Anterior cingulate cortex (tissue), 58 donors: ENCODE measurements around the gene TMEM117.
A peak's percentile ranks its signal among the peaks of the same experiment; 100 is the strongest.
"Not testable (repeated sequence)": the region's sequence is repeated elsewhere in the genome, so short reads cannot be mapped to it uniquely, and the experiment has no call there.

ENCODE experiments used
- DNase-seq, 58 donors: peaks; one replicate each; lab custom pipeline; 2025; lab: John Stamatoyannopoulos, UW

TMEM117 gene

GRCh38 chr12:44357494-44357893 is 521.6 kb downstream of the TMEM117 start:
- DNase-seq, result no peak

GRCh38 chr12:44358636-44359035 is 522.8 kb downstream of the TMEM117 start:
- no peak for DNase-seq

GRCh38 chr12:44362947-44363346 is 527.1 kb downstream of the TMEM117 start:
- no peak for DNase-seq

- DNase-seq, result no peak
These were observed 531.3 kb downstream of the TMEM117 start for GRCh38 chr12:44367136-44367535.

- no peak for DNase-seq
These were observed 532.0 kb downstream of the TMEM117 start for GRCh38 chr12:44367916-44368315.

- DNase-seq, result no peak
These were observed 534.1 kb downstream of the TMEM117 start for GRCh38 chr12:44369998-44370397.

DNA sequence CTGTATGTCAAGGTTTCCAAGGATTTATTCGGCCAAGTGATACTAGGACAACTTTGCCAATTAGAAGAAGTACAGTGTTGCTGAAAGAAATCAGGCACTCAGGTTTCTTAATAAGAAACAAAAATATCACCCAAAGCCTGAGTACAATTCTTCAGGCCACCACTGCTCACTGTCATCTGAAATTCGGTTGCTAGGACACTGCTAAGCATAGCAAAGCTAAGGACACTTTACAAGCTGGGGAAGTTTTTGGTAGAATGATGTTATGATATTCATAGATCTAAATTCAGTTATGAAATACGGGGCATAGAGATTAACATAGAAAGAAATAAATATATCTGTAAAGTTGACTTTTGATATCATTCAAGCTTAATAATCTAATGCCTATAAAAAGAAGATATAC is 535.1 kb downstream of the TMEM117 start:
- no peak for DNase-seq

DNA sequence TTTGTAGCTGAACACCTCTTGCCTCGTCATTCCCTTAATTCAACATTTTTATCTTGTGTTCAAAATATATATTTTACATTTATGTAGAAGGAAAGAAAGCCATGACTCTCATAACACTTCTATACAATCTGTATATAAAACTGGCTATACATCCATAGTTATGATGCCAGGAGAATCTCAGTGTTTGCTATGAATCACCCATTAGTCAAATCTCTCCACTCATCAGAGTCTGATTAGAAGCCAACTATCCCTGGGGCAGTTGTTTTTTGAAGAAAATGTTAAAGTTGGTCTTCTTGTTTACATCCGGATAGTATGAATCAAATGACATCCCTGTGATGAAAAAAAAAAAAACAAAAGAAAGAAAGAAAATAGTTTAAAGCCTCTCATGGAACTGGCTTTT is 536.4 kb downstream of the TMEM117 start:
- DNase-seq, result peak in 1 of 58 donors; percentile 15

DNA sequence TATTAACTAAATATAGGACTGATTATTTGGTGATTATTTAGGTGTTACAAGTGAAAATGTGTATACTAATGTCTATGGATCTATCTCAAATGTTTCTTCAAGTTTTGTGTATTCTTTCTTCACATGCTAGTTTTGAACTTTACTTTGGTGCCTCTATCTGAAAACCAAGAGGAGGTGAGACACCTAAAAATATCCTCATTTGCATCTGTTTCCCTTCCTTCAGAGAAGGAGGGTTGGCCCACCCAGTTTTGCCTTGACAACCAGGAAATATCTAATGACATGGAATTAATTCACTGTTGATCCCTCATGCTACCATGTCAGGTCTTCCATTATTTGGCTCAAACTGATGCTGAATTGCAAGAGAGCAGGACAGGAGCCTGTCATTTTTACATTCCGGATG is 539.8 kb downstream of the TMEM117 start:
- DNase-seq, result no peak

DNA sequence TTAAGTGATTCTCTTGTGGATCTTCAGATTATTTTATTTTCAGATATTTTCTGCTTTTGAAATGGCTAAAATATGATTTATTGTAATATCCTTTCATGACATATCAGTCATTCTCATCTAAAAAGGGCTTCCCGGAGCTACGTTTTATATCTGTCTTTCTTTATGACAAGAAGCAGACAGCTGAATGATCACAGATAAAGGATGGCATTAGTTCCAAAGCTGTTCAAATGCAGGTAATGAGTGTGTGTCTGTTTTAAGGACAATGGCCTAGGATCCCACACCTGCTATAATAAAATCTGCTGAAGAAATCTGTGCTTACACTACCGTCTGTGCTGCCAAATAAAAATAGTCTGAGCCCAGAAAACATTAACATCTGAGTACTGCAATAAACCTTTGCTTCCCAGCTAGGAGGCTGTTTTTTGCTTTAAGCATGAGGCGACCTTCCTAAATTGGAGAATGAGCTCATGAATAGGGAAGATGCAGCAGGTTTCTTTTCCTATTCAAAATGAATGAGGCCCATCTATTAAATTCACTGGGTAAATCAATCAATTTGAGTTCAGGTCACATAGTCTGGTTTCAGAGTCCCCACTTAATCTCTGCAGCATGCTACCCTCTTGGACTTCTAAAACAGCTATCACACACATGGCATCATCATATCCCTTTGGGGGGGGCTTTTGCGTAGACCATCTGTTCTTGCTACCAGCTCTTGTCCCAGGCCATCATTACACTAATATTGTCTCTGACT is 541.7 kb downstream of the TMEM117 start:
- peak in 1 of 58 donors; percentile 42 for DNase-seq

GRCh38 chr12:44379113-44379512 is 543.2 kb downstream of the TMEM117 start:
- not testable (repeated sequence) for DNase-seq

GRCh38 chr12:44379831-44380230 is 544.0 kb downstream of the TMEM117 start:
- DNase-seq, result peak in 6 of 58 donors; percentile 2 to 42 (median 8)

DNA sequence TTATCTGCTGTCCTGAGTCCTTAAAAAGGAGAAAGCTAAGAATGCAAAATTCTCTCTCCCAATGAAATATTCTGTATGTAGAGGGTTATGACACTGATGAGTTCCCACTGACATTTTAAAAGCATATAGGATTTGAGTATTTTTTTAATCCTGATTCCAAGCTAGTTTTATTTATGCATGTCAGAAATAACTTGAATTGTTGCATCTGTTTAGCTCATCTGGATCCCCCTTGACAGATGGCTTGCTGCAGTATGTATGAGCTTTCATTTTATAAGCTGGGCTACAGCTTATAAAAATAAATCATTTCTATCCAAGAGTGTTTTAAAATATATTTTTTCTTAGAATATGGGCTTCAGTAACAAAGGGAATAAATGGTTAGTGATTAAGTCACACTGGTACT is 545.0 kb downstream of the TMEM117 start:
- DNase-seq, result no peak

- DNase-seq, result no peak
These were observed 545.5 kb downstream of the TMEM117 start for GRCh38 chr12:44381341-44381740.

- DNase-seq, result no peak
These were observed 548.3 kb downstream of the TMEM117 start for GRCh38 chr12:44384136-44384535.

DNA sequence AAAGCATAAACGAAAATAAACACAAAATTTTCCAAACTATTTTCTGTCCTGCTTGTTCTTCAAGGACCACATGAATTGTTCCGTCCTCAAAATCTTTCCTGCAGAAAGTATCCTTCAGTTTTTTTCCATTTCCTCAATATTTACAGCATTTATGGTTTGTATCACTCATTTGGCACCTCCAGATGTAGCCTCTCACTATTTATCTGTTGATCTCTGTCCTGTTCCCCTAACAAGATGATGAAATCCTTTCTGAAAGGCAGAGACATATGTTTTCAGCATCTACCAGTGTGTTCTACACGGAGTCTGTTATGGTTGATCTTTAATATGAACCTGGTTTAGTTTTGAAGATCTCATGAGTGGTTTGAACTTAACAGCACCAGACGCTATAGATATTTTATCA is 550.1 kb downstream of the TMEM117 start:
- DNase-seq, result no peak

- no peak for DNase-seq
These were observed 551.7 kb downstream of the TMEM117 start for GRCh38 chr12:44387581-44387980.

- DNase-seq, result no peak
These were observed 553.2 kb downstream of the TMEM117 start for GRCh38 chr12:44389038-44389437.

DNA sequence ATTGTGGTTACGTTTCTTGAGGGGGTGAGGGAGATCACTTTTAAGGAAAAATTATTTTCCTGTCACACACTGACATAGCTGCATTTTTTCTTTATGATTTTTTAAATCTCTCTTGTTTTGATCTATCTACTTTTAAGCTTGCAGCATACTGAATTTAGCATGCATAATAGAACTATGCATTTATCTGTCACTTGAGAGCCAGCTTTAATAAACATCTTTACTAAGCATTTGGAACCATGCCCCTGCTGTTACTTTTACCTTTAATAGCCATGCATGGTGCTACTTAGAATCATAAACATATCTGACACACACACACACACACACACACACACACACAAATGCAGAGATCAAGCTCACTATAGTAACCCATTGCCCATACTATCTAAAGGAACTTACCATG is 554.0 kb downstream of the TMEM117 start:
- no peak for DNase-seq

DNA sequence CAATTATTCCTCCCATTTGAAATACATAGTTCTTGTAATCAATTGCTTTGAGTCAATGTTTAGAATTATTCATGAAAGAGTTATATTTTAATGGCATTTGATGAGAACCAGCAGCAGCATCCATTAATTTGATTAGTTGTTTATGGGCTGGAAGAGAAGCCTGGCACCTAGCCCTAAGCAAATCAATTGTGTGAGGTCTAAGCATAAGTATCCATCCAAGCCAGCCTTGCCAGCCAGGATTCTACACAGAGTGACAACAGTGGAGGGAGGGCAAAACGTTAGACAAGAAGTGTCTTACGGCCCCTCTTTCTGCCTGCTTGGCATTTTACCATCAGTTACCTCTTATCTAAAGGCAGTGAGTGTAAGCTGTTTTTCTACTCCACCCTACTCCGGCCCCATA is 561.8 kb downstream of the TMEM117 start:
- DNase-seq, result no peak

DNA sequence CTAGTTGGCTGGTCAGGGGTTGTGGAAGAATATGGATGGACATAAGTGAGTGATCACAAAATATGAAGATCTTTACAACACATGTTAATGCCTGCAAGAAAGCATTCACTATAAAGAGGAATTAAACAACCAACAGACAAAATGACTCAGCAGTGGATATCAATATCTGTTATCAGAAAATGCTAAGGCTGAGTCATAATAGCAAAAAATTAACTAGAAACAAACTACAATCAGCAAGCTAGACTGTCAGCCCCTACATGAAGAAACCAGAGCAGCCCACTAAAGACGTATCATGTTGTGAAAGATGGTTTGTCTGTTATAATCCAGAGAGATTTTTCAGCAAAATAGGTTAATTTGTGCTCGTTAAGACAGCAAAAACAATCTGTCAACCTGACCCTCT is 567.3 kb downstream of the TMEM117 start:
- no peak for DNase-seq

DNA sequence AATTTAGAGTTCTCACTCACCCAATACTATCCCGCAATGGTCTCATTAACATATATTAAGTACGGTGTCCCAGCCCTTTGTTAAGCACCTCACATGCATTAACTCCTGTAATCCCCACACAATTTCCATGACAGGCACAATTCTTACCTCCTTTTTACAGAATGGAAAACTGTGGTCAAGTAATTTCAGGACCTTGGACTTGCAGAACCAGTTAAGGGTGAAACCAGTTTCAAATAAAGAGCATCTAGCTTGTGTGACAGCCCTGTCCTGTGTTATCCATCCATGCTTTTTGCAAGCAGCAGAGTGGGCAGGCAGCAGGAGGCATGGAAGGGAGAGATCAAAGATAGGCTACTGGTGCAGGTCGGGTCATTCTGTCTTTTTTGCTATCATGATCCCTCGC is 569.4 kb downstream of the TMEM117 start:
- DNase-seq, result no peak

GRCh38 chr12:44422559-44422958 is 586.7 kb downstream of the TMEM117 start:
- no peak for DNase-seq
